Left lung (tissue), 14 donors: Measurements from ENCODE around the gene AWAT2. TPM values are rescaled to one million over a fixed set of nuclear protein-coding genes. Genes with fewer than 3 reads are reported as not detected.

Experiments
- ATAC-seq: fragments of 200-7000 bp; cut with Tn5 transposase; one replicate; pipeline ENCODE4 v1.9.1; 2020; ENCODE audit warnings: moderate library complexity
- DNase-seq, 4 donors: peaks; one replicate each; pipeline ENCODE4 v3.0.0-alpha.2; 2013 to 2020
- H3K27ac ChIP-seq, 2 donors: fragments of 200-600 bp; sonication (generic) in 1 of 2; one replicate each; pipeline versions ENCODE4 v1.5.0 to v1.8.0; 2020 to 2021
- H3K27me3 ChIP-seq, 2 donors: fragments of 200-600 bp; sonication (generic) in 1 of 2; one replicate each; pipeline versions ENCODE4 v1.5.0 to v1.8.0; 2020 to 2021
- H3K36me3 ChIP-seq, 2 donors: fragments of 200-600 bp; sonication (generic) in 1 of 2; one replicate each; pipeline versions ENCODE4 v1.5.0 to v1.8.0; 2020 to 2021
- H3K4me1 ChIP-seq, 2 donors: fragments of 200-600 bp; one replicate each; pipeline ENCODE4 v1.8.0; 2021
- H3K4me3 ChIP-seq, 2 donors: fragments of 200-600 bp; sonication (generic) in 1 of 2; one replicate each; pipeline versions ENCODE4 v1.5.0 to v1.8.0; 2020 to 2021; ENCODE audit warnings: mild to moderate bottlenecking in 1 of 2
- H3K9me3 ChIP-seq, 2 donors: fragments of 200-600 bp; sonication (generic) in 1 of 2; one replicate each; pipeline versions ENCODE4 v1.5.0 to v1.8.0; 2020 to 2021
- intact Hi-C, 2 donors: fragments of 100-400 bp; cut with DNase I; formaldehyde crosslinking; loops; one replicate each; pipeline versions ENCODE4 v1.11.2 to v1.14.2; 2022
- long read RNA-seq, 12 donors: library from polyadenylated mRNA in 2 of 12; unstranded in 2 of 12; transcript quantifications; one replicate each; pipeline ENCODE4 v2.0.0 and lab custom pipeline, GENCODE V29; 2019 to 2026
- polyA plus RNA-seq, 6 donors: library from polyadenylated mRNA; unstranded; fragments of 120-200 nt; gene quantifications; one replicate each; pipeline ENCODE4 v1.2.1, GENCODE V29; 2013; ENCODE audit not compliant: insufficient read length in 6 of 6
- total RNA-seq, 2 donors: library from RNA; stranded (reverse); fragmentation: NEBNext Ultra II Directional; extraction: Animal tissue kit (Norgen Biotek cat#: 25700); gene quantifications; one replicate each; pipeline ENCODE4 v1.2.1, GENCODE V29; 2021
- TF ChIP-seq, protein P1 (sequence below), 2 donors: fragments of 200-600 bp; sonication (generic) in 1 of 2; IDR thresholded peaks; one replicate each; pipeline versions ENCODE4 v1.5.0 to v1.8.0; 2021; ENCODE audit warnings: antibody characterized with exemption in 2 of 2
- donor health status: DM: no; HTN: yes; CAD: no.
- donor health status: DM: no; HTN: no; CAD: no.

Gene AWAT2, protein sequence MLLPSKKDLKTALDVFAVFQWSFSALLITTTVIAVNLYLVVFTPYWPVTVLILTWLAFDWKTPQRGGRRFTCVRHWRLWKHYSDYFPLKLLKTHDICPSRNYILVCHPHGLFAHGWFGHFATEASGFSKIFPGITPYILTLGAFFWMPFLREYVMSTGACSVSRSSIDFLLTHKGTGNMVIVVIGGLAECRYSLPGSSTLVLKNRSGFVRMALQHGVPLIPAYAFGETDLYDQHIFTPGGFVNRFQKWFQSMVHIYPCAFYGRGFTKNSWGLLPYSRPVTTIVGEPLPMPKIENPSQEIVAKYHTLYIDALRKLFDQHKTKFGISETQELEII
- total RNA-seq (not detected), polyA plus RNA-seq (not detected)
- long read RNA-seq, donor 1, result 0 reads
- long read RNA-seq, donor 2, result 0 reads
- long read RNA-seq, donor 3, result 0 reads
- long read RNA-seq, donor 4, result 0 reads
- long read RNA-seq, donor 5, result 0 reads
- long read RNA-seq, donor 6, result 0 reads
- long read RNA-seq, donor 7, result 0 reads
- long read RNA-seq, donor 8, result 0 reads
- long read RNA-seq, donor 9, result 0 reads
- long read RNA-seq, donor 10, result 0 reads
- long read RNA-seq, donor 11, result 0 reads
- long read RNA-seq, donor 12, result 0 reads

DNA sequence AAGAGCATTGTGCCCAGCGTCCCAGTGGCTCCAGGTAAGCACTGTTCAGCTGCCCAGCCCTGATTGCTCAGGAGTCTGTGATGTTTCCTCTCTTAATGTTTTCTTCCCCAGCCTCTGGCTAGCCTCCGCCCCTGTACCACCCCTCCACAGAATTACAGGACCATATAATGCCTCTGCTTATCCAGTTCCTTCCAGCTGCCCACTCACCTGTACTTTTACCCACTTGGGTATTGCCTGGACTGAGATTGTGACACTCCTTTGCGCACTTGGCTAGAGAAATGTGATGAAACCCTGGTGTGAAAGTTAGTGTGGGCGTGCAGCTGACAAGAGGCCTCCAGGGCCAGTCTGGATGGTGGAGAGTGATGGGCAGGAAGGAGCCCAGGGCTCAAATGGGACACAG lies at the start of gene AWAT2:
Gene AWAT2, minus strand, starts transcription at position 14 of the 400 bp plus-strand sequence. Its CDS starts 6 bp downstream, at position 8.
- Histone ChIP-seq H3K27ac (no peak within 1 kb of the TSS), H3K27me3 (no peaks in the 10 kb centered on the region), H3K4me1 (no peaks in the 10 kb centered on the region), H3K36me3 (no peaks in the 10 kb centered on the region), H3K4me3 (no peak within 1 kb of the TSS), H3K9me3 (no peaks in the 10 kb centered on the region)
- DNase-seq (no peak), ATAC-seq (no peak)
- TF ChIP-seq, protein P1, sequence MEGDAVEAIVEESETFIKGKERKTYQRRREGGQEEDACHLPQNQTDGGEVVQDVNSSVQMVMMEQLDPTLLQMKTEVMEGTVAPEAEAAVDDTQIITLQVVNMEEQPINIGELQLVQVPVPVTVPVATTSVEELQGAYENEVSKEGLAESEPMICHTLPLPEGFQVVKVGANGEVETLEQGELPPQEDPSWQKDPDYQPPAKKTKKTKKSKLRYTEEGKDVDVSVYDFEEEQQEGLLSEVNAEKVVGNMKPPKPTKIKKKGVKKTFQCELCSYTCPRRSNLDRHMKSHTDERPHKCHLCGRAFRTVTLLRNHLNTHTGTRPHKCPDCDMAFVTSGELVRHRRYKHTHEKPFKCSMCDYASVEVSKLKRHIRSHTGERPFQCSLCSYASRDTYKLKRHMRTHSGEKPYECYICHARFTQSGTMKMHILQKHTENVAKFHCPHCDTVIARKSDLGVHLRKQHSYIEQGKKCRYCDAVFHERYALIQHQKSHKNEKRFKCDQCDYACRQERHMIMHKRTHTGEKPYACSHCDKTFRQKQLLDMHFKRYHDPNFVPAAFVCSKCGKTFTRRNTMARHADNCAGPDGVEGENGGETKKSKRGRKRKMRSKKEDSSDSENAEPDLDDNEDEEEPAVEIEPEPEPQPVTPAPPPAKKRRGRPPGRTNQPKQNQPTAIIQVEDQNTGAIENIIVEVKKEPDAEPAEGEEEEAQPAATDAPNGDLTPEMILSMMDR (IDR thresholded peaks at IDR 0.05), result no peak
- intact Hi-C loops, result no loop called here

DNA sequence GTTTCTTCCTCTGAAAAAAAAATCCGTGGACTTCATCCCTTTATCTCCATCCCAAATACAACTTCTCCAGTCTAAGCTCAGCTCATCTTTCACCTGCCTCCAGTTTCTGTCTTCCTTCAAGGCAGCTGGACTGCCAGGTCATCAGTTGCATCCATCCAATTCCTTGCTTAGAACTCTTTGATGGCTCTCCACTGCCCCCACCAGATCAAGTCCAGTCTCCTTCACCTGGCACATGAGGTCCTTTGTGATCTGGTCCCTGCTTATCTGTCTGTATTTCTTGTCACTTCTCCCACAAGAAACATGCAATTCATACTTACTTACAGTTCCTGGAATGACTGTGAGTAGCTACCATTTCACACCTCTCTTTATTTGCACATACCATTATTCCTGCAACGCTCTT lies 46.3 kb upstream of the AWAT2 start:
- ATAC-seq (peak; percentile 27), DNase-seq (no peak)
- H3K27me3 ChIP-seq, result no peaks in the 10 kb centered on the region
- H3K27ac ChIP-seq, result no peak overlapping the region
- no peak overlapping the region for H3K4me3 ChIP-seq
- no peaks in the 10 kb centered on the region for H3K9me3 ChIP-seq
- intact Hi-C loops, result loop anchor here in 1 of 2 donors (5.0 to 10.0 kb wide), 2 partner anchors 59 to 561 kb away; no protein-coding TSS in a partner anchor
- no peaks in the 10 kb centered on the region for H3K36me3 ChIP-seq
- H3K4me1 ChIP-seq, result no peaks in the 10 kb centered on the region
- TF ChIP-seq, protein P1 (IDR thresholded peaks at IDR 0.05), result no peak

DNA sequence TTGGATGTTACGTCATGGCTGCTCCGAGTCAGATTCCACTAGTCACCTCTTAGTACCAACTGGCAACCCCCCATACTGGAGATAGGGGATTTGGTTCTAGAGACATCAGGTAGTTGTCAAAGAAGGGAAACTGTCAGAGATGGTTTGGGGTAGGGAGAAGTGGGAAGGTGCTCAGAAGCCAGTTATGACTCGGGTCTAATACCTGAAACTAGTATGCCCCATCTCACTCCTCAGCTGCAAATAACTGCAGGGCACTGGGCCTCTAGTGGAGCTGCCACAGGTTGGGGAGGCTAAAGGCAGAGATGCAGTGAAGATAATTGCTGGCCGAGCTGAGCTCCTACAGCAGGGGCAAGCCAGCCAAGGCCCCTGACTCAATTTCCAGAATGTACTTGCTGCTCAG lies 42.5 kb upstream of the AWAT2 start:
- TF ChIP-seq, protein P1 (IDR thresholded peaks at IDR 0.05), result no peak
- intact Hi-C loops, result loop anchor here in 1 of 2 donors (10.0 kb wide), 1 partner anchor 557 kb away; no protein-coding TSS in a partner anchor

DNA sequence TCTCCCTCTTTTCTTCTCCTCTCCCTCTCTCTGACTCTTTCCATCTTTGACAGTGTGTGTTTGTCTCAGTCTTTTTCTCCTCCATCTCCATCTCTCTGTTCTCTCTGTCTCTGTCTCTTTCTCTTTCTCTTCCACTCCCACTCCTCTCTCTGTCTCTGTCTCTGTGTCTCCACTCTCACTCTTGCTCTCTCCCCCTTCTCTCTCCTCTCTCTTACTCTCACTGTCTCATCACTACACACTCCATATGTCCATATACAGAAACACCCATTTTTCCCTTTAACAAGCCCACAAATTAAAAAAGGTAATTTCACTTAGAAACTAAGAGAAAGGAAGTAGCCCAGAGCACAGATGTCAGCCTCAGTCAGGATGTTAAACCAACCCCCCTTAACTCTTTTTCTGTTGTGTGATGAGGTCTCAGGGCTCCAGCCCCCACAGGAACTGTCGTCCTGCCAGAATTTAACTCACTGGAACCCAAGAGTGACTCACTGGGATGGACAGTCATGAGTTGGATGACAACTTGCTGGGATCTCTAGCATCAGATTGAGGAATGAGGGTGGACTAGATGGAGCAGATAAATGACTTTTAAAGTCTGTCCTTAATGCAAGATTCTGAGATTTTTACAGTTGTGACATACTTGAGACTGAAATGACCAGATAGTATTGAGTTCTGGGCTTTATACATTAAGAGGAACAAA lies 40.0 kb upstream of the AWAT2 start:
- TF ChIP-seq, protein P1 (IDR thresholded peaks at IDR 0.05), result no peak
- DNase-seq (no peak), ATAC-seq (no peak)
- Histone ChIP-seq H3K9me3 (no peaks in the 10 kb centered on the region), H3K36me3 (no peaks in the 10 kb centered on the region), H3K4me1 (no peaks in the 10 kb centered on the region), H3K27ac (no peak overlapping the region), H3K27me3 (no peaks in the 10 kb centered on the region), H3K4me3 (no peak overlapping the region)
- intact Hi-C loops, result loop anchor here in 1 of 2 donors (10.0 kb wide), 1 partner anchor 555 kb away; no protein-coding TSS in a partner anchor

More for the DNA sequence above, 42.5 kb upstream of the AWAT2 start:
- ATAC-seq (no peak), DNase-seq (no peak)
- Histone ChIP-seq H3K36me3 (no peaks in the 10 kb centered on the region), H3K4me1 (no peaks in the 10 kb centered on the region), H3K27me3 (no peaks in the 10 kb centered on the region), H3K4me3 (no peak overlapping the region), H3K9me3 (no peaks in the 10 kb centered on the region), H3K27ac (no peak overlapping the region)

DNA sequence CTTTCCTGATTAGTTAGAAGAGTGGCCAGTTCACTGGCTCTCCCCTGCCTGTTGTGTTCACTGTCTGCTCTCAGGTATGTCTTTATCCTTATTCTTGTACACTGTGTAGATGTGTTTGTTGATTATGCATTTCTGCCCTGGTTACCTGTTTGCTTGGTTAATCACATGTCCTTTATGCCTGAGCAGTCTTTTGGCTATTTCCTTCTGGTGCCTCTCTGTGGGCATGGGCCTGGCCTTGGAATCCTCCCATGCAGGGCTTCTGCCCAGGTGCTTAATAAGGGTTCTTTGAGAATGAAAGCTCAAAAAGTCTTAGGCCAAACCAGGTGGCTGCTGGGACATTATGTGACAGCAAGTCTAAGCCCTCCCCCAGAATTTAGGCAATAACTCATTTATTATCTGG lies 39.0 kb upstream of the AWAT2 start:
- DNase-seq, result peak in 1 of 4 donors; percentile 9
- no peaks in the 10 kb centered on the region for H3K9me3 ChIP-seq
- no peak overlapping the region for H3K27ac ChIP-seq
- TF ChIP-seq, protein P1 (IDR thresholded peaks at IDR 0.05), result no peak
- intact Hi-C loops, result no loop called here
- H3K4me3 ChIP-seq, result no peak overlapping the region
- no peak for ATAC-seq
- no peaks in the 10 kb centered on the region for H3K4me1 ChIP-seq
- H3K36me3 ChIP-seq, result no peaks in the 10 kb centered on the region
- H3K27me3 ChIP-seq, result no peaks in the 10 kb centered on the region
